NCI-H2107 treated with DMSO at 0.1 percent for 48 hours (cell line): ENCODE measurements around the gene KYAT1.

Source experiments
- DNase-seq: peaks from one replicate; lab custom pipeline; 2025; ENCODE audit not compliant: unreplicated experiment; lab: John Stamatoyannopoulos, UW

The KYAT1 gene

DNA sequence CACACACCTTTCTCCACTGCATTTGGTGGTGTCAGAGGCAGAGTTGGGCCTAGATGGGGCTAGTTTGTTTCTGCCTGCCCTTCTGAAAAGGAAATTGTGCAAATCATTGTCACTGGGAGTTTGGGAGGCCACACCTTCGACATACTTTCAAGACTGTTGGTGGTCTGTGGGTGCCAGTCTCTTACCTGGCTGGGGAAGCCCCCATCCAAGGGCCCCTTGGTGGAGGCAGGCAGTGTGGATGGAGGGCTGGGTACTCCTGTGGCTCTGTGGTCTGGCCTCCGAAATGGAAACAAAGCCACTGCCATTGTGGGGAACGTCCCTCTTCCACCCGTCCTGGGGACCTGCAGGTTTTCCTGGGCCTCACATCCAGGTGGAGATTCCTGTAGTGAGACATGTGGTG, 28.1 kb upstream of the KYAT1 start:
- no peak for DNase-seq

DNA sequence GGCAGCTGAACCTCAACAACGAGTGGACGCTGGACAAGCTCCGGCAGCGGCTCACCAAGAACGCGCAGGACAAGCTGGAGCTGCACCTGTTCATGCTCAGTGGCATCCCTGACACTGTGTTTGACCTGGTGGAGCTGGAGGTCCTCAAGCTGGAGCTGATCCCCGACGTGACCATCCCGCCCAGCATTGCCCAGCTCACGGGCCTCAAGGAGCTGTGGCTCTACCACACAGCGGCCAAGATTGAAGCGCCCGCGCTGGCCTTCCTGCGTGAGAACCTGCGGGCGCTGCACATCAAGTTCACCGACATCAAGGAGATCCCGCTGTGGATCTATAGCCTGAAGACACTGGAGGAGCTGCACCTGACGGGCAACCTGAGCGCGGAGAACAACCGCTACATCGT, 26.6 kb upstream of the KYAT1 start:
- DNase-seq = no peak

DNA sequence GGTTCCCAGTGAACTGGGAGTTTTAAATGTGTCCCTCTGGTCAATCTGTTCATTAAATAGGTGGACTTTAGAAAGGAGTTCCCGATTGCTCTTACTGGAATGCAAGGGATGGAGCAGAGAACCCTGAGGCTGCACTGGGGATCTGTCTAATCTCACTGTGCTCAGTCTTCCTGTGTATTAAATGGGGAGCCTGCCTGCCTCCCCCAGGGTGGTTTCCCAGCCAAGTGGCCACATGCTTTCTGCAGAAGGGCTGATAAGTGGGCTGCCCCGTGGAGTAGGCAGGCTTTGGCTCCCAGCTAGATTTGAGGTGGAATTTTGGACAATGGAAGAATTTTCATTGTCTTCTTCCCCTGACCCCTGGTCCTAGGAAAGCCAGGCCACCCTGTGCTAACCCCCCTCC, 25.0 kb upstream of the KYAT1 start:
- no peak for DNase-seq

DNA sequence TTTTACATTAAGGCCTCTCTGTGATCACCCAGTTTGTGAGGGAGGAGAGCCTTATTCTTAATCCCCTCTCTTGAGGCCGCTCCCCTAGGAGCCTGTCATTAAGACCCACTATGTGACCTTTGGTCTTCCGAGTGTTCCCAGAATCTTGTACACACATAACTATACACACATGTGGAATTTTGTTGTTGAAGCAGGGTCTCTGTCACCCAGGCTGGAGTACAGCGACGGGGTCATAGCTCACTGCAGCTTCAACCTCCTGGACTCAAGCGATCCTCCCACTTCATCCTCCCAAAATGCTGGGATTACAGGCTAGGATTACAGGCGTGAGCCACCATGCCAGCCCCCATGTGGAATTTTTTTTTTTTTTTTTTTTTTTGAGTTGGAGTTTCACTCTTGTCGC, 24.2 kb upstream of the KYAT1 start:
- no peak for DNase-seq

DNA sequence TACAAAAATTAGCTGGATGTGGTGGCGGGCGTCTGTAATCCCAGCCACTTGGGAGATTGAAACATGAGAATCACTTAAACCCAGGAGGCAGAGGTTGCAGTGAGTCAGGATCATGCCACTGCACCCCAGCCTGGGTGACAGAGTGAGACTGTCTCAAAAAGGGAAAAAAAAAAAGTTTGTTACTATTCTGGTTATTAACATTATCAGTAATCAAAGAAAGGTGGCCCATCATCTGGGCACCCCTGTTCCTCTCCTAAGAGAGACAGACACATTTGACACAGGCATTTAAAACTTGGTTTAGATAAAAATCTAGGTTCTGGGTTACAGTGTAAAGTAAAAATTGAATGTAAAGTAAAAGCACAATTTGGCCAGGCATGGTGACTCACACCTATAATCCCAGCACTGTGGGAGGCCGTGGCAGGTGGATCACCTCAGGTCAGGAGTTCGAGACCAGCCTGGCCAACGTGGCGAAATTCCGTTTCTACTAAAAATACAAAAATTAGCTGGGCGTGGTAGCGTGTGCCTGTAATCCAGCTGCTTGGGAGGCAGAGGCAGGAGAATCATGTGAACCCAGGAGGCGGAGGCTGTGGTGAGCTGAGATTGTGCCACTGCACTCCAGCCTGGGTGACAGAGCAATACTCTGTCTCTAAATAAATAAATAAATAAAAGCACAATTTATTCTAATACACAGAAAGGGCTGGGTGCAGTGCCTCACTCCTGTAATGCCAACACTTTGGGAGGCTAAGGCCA, 22.3 kb upstream of the KYAT1 start:
- no peak for DNase-seq

DNA sequence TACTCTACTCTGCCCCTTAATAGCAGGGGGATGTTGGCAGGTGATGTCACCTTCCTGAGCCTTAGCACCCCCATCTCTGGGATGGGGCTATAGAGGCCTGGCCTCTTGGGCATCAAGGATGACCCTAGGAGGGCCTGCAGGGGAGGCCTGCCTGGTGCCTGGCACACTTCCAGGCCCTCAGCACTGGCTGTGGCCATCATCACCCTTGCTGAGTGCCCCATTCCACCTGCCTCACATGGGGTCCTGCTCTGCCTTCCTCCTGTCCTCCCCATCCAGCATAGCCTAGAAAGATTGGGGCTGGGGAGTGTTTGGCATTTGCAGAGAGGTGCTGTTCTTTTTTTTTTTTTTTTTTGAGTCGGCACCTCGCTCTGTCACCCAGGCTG, 21.3 kb upstream of the KYAT1 start:
- DNase-seq = no peak

DNA sequence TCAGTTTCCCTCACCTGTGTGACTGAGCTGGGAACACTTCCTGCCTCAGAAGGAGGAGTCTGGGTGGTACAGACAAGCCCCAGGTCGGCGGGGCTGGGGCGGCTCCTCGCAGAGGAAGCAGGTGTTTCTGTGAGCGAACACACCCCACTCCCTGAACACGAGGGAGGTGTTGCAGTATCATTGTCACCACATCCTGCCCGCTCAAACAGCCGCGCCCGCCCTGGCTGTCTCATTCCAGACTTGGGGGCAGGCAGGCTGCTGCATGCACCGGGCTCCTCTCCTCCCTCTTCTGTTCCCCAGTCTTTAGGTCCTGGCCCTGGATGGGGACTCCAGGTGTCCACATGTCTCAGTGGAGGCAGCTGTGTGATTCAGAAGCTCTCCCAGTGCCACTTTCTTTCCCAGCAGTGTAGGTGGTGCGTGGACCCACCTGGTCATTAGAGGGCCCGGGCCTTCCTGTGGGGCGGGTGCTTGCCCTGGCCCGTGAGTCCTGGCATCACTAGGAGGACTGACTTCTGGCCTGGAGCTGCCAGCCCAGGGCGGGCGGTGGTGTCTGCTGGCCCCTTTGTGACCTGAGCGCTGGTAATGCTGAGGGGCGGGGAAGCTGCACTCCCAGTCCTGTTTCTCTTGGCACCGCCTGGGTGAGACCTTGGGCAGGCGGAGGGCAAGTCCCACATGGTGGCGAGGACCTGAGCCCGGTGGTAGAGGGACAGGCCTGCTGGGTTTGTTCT, 20.8 kb upstream of the KYAT1 start:
- peak; percentile 22 for DNase-seq

DNA sequence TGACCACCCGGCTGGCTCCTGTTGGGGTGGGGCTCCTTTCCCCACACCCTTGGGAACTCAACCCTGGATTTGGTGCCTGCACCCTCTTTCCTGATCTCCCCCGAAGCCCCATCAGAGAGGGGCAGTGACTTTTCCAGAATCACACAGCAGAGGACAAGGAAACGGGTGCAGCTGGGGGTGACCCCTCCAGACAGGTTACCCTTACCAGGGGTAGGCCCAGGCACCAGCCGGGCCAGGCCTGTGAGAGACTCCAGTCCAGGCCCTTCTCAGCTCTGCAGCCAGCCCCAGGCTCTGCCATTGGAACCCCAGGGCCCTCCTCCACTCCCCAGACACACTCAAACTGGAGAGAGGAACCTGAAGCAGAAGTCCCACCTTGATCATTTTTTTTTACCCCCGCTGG, 20.1 kb upstream of the KYAT1 start:
- no peak for DNase-seq

DNA sequence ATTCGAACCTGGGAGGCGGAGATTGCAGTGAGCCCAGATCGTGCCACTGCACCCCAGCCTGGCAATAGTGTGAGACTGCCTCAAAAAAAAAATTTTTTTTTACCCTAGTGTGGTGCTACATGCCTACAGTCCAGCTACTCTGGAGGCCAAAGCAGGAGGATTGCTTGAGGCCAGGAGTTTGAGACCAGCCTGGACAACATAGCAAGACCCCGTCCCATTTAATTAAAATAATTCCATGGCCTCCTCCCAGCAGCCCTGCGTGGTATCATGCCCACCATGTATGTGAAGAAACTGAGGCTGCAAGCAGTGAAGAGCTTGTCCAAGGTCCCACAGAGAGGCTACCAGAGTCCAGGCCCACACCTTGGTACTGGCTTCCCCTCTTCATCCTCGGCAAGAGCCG, 19.6 kb upstream of the KYAT1 start:
- DNase-seq = no peak

DNA sequence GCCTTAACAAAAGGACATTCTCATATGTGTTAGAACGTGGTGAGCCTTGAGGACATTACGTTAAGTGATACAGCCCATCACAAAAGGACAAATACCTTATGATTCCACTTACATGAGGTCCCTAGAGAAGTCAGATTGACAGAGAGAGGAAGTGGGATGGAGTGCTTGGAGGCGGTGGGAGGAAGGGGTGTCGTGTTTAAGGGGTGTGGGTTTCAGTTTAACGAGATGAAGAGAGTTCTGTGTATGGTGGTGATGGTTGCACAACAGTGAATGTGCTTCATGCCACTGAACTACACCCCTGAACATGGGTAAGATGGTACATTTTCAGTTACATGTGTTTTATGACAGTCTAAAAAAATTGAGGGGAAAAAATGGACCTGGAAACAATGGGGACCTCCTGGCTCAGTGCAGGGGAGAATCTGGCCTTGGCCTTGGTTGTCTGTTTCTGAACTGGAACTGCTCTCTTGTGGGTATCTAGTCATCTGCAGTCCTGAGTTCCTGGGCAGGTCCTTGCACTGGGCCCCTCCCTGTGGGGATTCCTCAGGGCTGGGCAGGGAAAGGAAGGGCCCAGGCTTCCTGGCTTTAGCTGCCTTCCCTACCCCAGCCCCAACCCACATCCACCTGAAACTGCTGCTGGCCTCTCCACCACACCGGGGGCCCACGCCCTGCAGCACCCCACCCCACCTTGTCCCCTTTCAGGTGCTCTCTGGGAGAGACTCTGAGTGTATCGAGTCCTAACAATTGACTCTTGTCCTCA, 18.0 kb upstream of the KYAT1 start:
- no peak for DNase-seq

DNA sequence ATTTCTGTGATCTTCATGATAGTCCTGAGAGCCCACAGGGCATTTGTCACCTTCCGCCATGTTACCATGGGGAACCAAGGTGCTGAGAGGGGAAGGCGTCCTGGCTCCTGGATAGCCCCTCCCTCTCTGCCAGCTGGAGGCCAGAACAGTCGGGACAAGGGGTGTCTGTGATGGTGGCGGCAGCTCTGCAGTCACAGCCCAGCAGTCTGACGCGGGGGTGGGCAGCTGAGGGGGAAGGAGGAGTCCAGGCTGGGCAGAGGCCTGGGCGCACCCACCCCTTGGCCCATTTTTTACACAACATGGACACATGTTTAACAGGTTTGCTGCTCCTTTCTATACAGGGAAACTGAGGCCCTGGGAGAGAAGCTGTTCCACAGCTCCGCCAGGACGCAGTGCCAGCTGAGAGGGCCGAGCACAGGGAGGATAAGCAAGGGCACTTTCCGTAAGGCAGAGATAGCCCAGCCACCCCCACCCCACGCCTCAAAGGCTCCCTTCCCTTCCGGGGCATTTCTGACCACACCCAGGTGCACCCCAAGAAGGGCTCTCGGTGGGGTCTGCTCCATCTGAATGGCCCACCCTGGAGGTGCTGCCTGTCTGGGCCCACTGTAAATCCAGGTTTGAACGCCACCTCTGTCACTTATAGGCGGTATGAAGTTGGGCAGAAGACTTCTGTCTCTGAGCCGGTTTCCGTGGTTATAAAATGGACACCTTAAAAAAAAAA, 17.3 kb upstream of the KYAT1 start:
- DNase-seq = no peak

DNA sequence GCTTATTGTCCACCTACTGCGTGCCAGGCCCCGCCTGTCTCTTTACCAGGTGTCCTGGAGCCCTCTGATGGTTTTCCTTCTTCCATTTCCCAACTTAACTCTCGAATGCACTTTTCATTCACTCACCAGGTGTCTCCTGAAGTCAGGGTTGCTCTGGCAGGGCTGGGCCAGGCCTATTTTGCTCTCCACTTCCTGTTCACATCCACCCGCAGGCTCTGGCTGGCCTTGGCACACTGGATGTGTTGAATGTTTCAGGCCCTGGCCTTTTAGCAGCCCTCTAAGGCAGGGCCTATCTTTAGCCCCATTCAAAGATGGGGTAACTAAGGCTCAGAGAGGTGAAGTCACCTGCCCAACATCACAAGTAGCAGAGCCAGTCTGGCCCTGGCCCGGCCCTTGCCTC, 16.6 kb upstream of the KYAT1 start:
- DNase-seq = no peak

DNA sequence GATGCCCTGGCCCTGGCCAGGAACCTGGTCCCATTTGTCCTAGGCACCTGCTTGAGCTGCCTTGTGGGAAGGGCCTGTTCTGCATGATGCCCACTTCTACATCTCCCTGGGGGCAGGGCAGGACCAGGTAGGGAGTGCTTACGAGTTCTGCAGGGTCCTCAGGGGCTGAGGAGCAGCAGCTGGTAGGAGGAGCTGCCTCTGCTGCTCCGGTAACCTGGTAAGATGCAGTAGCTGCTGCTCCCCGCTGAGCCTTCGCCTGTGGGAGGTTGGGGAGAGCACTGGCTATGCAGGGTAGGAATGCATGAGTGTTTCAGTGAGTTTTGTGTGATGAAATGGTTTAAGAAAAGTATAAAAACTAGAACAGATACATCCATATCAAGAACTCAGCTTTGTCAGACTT, 13.8 kb upstream of the KYAT1 start:
- DNase-seq = peak; percentile 50

DNA sequence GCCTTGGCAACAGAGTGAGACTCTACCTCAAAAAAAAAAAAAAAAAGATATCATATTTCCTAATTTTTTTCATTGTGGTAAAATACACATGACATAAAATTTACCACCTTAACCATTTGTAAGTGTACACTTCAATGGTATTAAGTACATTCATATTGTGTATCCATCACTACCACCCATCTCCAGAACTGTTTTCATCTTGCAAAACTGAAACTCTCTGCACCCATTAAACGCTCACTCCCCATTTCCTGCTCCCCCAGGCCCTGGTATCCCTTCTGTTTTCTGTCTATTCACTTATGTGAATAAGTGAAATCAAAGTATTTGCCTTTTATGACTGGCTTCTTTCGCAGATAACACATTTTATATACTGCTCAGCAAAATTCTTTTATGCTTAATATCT, 13.0 kb upstream of the KYAT1 start:
- no peak for DNase-seq

DNA sequence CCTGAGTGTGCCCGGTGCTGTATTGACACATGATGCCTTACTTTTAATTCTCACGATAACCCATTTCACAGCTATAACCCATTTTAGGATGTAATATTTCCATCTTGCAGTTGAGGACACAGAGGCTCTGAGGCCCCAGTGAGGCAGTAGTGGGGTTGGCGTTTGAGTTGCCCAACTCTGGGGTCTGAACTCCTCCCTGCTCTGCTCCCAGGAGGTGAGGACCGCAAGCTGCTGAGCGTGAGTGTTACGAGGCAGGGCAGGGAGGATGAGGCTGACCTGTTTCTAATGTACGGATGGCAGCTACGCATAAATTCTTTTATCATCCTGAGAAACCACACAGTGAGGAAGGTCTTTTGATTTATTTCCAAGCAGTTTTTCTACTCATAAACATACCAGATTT, 11.6 kb upstream of the KYAT1 start:
- no peak for DNase-seq

DNA sequence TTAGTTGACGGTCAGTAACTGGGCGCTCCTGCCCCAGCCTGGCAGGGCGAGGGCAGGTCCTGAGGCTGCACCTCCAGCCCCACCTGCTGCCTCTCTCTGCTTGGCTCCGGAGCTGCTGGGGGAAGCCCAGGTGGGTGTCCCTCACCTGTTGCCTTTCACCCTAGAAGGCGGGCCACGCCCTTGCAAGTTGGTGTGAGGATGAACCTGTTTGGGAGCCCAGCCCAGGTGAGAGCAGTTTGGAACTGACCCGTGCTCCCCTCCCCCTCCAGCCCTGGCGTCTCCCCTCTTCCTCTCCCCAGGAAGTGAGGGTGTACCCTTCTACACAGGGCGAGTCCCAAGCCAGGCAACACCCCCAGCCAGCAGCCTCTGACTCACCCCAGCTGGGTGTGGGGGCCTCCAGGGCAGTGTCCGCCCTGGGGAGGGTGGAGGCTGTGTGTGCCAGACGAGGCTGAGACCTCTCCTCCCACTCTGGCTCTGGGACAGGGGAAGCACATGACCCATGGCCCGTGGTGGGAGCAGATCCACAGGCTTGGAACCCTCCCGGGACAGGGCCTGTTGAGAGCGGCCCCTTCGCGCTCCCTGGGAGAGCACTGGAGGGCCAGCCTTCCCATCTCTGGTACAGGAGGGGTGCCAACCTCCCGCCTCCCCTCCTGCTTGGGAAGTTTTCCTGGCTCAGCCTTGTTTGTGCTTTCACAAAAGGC, 10.6 kb upstream of the KYAT1 start:
- DNase-seq = no peak

DNA sequence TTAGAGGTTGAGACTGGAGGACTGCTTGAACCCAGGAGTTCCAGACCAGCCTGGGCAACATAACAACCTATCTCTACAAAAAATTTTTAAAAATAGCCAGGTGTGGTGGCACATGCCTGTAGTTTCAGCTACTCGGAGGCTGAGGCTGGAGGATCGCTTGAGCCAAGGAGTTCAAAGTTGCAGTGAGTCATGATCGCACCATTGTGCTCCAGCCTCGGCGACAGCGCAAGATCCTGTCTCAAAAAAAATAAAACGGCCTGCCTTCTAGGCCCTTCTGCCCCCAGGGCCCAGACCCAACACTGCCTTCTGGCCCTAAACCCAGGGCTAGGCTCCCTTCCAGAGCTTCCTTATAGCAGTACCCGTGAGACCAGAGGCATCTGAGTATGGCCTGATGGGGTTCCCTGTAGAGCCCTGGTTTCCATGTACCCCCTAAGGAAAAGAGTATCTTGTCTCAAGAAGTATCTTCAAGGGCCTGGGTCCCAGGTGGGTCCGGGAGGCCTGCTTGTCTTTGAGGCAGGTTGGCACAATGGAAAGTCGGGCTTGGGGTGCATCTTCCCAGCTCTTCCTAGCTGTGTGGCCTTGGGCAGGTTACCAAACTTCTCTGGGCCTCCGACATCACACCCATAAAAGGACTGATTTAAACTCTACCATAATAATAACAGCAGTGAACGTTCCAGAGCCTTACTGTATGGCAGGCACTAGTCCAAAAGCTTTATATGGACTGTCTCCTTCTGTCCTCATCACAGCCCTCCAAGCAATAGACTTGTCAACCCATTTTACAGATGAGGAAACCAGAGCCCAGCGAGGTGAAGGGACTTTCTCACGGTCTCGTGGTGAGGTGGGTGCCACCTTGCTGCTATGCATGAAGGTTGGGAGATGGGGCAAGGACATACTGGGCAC, 9.8 kb upstream of the KYAT1 start:
- no peak for DNase-seq

DNA sequence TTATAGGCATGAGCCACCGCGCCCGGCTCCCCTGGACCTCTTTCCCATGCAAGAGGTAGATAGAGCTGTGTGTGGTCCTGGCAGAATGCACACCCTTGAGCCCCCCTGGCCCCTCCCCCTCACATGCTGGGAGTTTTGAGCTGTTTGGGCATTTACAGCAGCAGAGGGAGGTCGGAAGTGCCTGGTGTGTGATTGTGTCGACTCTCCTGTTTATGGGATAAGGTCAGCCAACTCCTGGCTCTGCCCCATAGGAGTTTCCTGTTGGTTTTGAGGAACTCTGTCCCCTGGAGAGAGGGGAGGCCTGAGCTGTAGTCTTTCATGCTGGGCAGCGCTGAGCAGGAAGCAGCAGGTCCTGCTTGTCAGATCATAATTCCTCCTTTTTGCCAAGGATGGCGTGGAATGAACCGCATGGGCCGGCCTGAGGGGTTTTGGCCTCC, 6.2 kb upstream of the KYAT1 start:
- DNase-seq = no peak

DNA sequence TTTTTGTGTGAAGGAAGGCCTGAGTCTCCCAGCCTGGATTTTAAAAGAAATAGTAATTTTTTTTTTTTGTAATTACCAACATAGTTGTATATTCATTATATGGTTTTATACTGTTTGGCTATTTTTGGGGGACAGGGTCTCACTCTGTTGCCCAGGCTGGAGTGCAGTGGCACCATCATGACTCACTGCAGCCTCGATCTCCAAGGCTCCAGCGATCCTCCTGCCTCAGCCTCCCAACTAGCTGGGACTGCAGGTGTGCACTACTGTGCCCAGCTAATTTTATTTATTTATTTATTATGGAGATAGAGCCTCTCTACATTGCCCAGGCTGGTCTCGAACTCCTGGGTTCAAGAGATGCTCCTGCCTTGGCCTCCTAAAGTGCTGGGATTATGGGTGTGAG, 5.3 kb upstream of the KYAT1 start:
- DNase-seq = no peak
